ENCODE measurements around the gene CYP51A1. TPM values are rescaled to one million over a fixed set of nuclear protein-coding genes. Genes with fewer than 3 reads are reported as not detected.
"Not testable (repeated sequence)": the region's sequence is repeated elsewhere in the genome, so short reads cannot be mapped to it uniquely, and the experiment has no call there.

CYP51A1 gene
- polyA plus RNA-seq, 1 experiment = 9.1 TPM

DNA sequence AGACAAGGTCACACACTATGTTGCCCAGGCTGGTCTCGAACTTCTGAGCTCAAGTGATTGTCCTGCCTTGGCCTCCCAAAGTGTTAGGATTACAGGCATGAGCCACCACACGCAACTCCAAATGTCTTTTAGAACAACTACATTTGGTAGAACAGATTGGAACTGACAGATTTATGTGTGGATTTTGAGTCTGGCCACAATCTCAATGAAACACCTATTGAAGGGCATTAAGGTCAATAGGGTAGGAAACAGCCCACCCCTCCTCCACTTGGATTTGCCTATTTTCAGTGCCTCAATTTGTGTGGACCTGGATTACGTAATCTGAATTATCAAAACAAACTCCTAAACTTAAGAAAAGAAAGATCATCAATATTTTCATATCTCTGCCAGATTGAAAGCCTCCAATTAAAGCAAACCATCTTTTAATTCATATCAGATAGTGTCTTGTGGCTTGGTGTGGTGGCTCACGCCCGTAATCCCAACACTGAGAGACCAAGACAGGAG is 15.5 kb upstream of the CYP51A1 start:
- CTCF ChIA-PET = no interaction called here
- POLR2A ChIA-PET = no interaction called here
- Histone ChIP-seq H3K9me3 (ENCODE audit: control insufficient read depth, insufficient read depth, low read length) (no peaks in the 10 kb centered on the region), H3K27me3 (ENCODE audit: control insufficient read depth, insufficient read depth, low read length) (no peaks in the 10 kb centered on the region), H3K27ac (ENCODE audit: low read depth, low read length) (no peak overlapping the region), H3K4me3 (ENCODE audit: low read depth, low read length) (no peak overlapping the region)
- no peak for DNase-seq (ENCODE audit: low read depth, low spot score)
- TF ChIP-seq, protein P1, sequence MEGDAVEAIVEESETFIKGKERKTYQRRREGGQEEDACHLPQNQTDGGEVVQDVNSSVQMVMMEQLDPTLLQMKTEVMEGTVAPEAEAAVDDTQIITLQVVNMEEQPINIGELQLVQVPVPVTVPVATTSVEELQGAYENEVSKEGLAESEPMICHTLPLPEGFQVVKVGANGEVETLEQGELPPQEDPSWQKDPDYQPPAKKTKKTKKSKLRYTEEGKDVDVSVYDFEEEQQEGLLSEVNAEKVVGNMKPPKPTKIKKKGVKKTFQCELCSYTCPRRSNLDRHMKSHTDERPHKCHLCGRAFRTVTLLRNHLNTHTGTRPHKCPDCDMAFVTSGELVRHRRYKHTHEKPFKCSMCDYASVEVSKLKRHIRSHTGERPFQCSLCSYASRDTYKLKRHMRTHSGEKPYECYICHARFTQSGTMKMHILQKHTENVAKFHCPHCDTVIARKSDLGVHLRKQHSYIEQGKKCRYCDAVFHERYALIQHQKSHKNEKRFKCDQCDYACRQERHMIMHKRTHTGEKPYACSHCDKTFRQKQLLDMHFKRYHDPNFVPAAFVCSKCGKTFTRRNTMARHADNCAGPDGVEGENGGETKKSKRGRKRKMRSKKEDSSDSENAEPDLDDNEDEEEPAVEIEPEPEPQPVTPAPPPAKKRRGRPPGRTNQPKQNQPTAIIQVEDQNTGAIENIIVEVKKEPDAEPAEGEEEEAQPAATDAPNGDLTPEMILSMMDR (IDR thresholded peaks at IDR 0.05; ENCODE audit: low read depth, low read length) = no peak

DNA sequence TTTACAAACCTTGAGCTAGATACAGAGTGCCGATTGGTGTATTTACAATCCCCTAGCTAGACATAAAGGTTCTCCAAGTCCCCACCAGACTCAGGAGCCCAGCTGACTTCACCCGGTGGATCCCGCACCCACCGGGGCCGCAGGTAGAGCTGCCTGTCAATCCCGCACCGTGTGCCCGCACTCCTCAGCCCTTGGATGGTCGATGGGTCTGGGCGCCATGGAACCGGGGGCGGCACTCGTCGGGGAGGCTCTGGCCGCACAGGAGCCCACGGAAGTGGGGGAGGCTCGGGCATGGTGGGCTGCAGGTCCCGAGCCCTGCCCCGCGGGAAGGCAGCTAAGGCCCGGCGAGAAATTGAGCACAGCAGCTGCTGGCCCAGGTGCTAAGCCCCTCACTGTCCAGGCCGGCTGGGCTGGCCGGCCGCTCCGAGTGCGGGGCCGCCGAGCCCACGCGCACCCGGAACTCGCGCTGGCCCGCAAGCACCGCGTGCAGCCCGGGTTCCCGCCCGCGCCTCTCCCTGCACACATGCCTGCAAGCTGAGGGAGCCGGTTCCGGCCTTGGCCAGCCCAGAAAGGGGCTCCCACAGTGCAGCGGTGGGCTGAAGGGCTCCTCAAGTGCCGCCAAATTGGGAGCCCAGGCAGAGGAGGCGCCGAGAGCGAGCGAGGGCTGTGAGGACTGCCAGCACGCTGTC is 9.1 kb upstream of the CYP51A1 start:
- H3K27me3 ChIP-seq (ENCODE audit: control insufficient read depth, insufficient read depth, low read length); H3K4me3 ChIP-seq (ENCODE audit: low read depth, low read length); H3K27ac ChIP-seq (ENCODE audit: low read depth, low read length); POLR2A ChIA-PET; H3K9me3 ChIP-seq (ENCODE audit: control insufficient read depth, insufficient read depth, low read length); DNase-seq (ENCODE audit: low read depth, low spot score): not testable (repeated sequence)
- CTCF ChIA-PET = interaction anchor here (1.3 kb wide), 1 partner anchor 34 kb away, joined by 3 read pairs; no protein-coding TSS in a partner anchor

DNA sequence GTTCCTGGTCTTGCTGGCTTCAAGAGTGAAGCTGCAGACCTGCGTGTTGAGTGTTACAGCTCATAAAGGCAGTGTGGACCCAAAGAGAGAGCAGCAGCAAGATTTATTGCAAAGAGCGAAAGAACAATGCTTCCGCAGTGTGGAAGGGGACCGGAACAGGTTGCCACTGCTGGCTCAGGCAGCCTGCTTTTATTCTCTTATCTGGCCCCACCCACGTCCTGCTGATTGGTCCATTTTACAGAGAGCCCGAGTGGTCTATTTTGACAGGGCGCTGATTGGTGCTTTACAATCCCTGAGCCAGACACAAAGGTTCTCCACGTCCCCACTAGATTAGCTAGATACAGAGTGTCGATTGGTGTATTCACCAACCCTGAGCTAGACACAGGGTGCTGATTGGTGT is 8.5 kb upstream of the CYP51A1 start:
- H3K4me3 ChIP-seq (ENCODE audit: low read depth, low read length); POLR2A ChIA-PET; H3K9me3 ChIP-seq (ENCODE audit: control insufficient read depth, insufficient read depth, low read length); DNase-seq (ENCODE audit: low read depth, low spot score); H3K27me3 ChIP-seq (ENCODE audit: control insufficient read depth, insufficient read depth, low read length); H3K27ac ChIP-seq (ENCODE audit: low read depth, low read length): not testable (repeated sequence)
- CTCF ChIA-PET = interaction anchor here (1.3 kb wide), 1 partner anchor 35 kb away, joined by 3 read pairs; no protein-coding TSS in a partner anchor

- DNase-seq (ENCODE audit: low read depth, low spot score) = no peak
Measured at GRCh38 chr7:92141161-92141560, 6.9 kb upstream of the CYP51A1 start.

GRCh38 chr7:92137557-92137956 is 3.3 kb upstream of the CYP51A1 start:
- ChIA-PET CTCF (interaction anchor here (0.9 to 1.6 kb wide), 2 partner anchors 42 to 309 kb away, joined by 3 to 4 read pairs; partner anchors contain the start of gene LRRD1), POLR2A (no interaction called here)
- Histone ChIP-seq H3K9me3 (ENCODE audit: control insufficient read depth, insufficient read depth, low read length) (no peaks in the 10 kb centered on the region), H3K27ac (ENCODE audit: low read depth, low read length) (no peak overlapping the region), H3K27me3 (ENCODE audit: control insufficient read depth, insufficient read depth, low read length) (no peaks in the 10 kb centered on the region), H3K4me3 (ENCODE audit: low read depth, low read length) (no peak overlapping the region)
- DNase-seq (ENCODE audit: low read depth, low spot score) = no peak
- TF ChIP-seq, protein P1 (IDR thresholded peaks at IDR 0.05; ENCODE audit: low read depth, low read length) = no peak

More at GRCh38 chr7:92141161-92141560, 6.9 kb upstream of the CYP51A1 start:
- POLR2A ChIA-PET = no interaction called here
- Histone ChIP-seq H3K4me3 (ENCODE audit: low read depth, low read length) (no peak overlapping the region), H3K27me3 (ENCODE audit: control insufficient read depth, insufficient read depth, low read length) (no peaks in the 10 kb centered on the region), H3K27ac (ENCODE audit: low read depth, low read length) (no peak overlapping the region), H3K9me3 (ENCODE audit: control insufficient read depth, insufficient read depth, low read length) (no peaks in the 10 kb centered on the region; the same call in 1 of the 2 replicates)
- CTCF ChIA-PET = no interaction called here
- TF ChIP-seq, protein P1 (IDR thresholded peaks at IDR 0.05; ENCODE audit: low read depth, low read length) = no peak
